Measurements from ENCODE around the gene ZNF48.

The ZNF48 gene

GRCh38 chr16:30377812-30378235 is 17.4 kb upstream of the ZNF48 start:
- DNase-seq (ENCODE audit: low read depth), result peak; percentile 72
- H3K4me3 ChIP-seq (ENCODE audit: low read depth, low read length), result peak overlapping the region; percentile 57
- TF ChIP-seq CTCF (IDR thresholded peaks at IDR 0.05; ENCODE audit: low read depth, low read length, missing control alignments), result no peak

- DNase-seq (ENCODE audit: low read depth), result peak; percentile 89
- TF ChIP-seq CTCF (IDR thresholded peaks at IDR 0.05; ENCODE audit: low read depth, low read length, missing control alignments), result no peak
- peak overlapping the region; percentile 57 for H3K4me3 ChIP-seq (ENCODE audit: low read depth, low read length)
These were observed 16.7 kb upstream of the ZNF48 start for GRCh38 chr16:30378236-30379157.

GRCh38 chr16:30379158-30379783 is 15.9 kb upstream of the ZNF48 start:
- H3K4me3 ChIP-seq (ENCODE audit: low read depth, low read length), result peak overlapping the region; percentile 52
- no peak for DNase-seq (ENCODE audit: low read depth)
- TF ChIP-seq CTCF (IDR thresholded peaks at IDR 0.05; ENCODE audit: low read depth, low read length, missing control alignments), result no peak

GRCh38 chr16:30380072-30380802 is 15.0 kb upstream of the ZNF48 start:
- no peak for TF ChIP-seq CTCF (IDR thresholded peaks at IDR 0.05; ENCODE audit: low read depth, low read length, missing control alignments)
- DNase-seq (ENCODE audit: low read depth), result no peak
- no peak overlapping the region for H3K4me3 ChIP-seq (ENCODE audit: low read depth, low read length)

- no peak for TF ChIP-seq CTCF (IDR thresholded peaks at IDR 0.05; ENCODE audit: low read depth, low read length, missing control alignments)
- no peak for DNase-seq (ENCODE audit: low read depth)
- H3K4me3 ChIP-seq (ENCODE audit: low read depth, low read length), result no peak overlapping the region; the same call in 1 of the 2 replicates
These were observed 14.4 kb upstream of the ZNF48 start for GRCh38 chr16:30380803-30381208.

- H3K4me3 ChIP-seq (ENCODE audit: low read depth, low read length), result peak overlapping the region; percentile 63
- TF ChIP-seq CTCF (IDR thresholded peaks at IDR 0.05; ENCODE audit: low read depth, low read length, missing control alignments), result no peak
- DNase-seq (ENCODE audit: low read depth), result no peak
These were observed 13.8 kb upstream of the ZNF48 start for GRCh38 chr16:30381291-30382041.
